Keratinocyte (primary cell): ENCODE results near the gene GLUD1.

Experiments
- EZH2 ChIP-seq: IDR thresholded peaks from one replicate; pipeline ENCODE4 v1.6.1; 2012; ENCODE audit warnings: inconsistent platforms, mild to moderate bottlenecking, low read length, moderate library complexity
- TF ChIP-seq, protein P1 (sequence below), 3 experiments: IDR thresholded peaks in 1 of 3; conservative IDR thresholded peaks in 1 of 3; optimal IDR thresholded peaks in 1 of 3; 2 replicates in 2 of 3; 3 replicates in 1 of 3; pipeline versions ENCODE3 to v1.5.1; 2011; ENCODE audit warnings: low read length in 3 of 3, mild to moderate bottlenecking in 3 of 3, moderate library complexity in 2 of 3, control low read depth in 1 of 3, inconsistent platforms in 1 of 3; ENCODE audit not compliant: insufficient read depth in 2 of 3; ENCODE audit errors: extremely low read depth in 1 of 3

DNA sequence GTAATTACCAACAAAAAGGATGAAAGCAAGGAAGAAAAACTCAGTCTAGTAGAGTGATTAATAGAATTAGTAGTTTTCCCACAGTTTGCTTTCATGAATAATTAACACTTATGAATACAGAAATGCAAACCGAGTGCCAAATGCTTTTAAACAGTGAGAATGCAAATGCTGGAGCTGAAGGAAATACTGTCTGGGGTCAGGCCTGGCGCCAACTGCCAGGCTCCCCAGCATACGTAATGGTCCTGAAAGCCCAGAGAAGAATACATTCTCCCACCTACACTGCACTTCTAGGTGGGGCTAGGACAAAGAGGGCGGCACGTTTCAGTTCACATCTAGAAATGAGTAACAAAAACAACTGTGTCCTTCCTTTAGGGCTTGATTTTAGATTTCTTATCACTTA lies 30.0 kb downstream of the GLUD1 start:
- no peak for TF ChIP-seq EZH2
- TF ChIP-seq, protein P1, sequence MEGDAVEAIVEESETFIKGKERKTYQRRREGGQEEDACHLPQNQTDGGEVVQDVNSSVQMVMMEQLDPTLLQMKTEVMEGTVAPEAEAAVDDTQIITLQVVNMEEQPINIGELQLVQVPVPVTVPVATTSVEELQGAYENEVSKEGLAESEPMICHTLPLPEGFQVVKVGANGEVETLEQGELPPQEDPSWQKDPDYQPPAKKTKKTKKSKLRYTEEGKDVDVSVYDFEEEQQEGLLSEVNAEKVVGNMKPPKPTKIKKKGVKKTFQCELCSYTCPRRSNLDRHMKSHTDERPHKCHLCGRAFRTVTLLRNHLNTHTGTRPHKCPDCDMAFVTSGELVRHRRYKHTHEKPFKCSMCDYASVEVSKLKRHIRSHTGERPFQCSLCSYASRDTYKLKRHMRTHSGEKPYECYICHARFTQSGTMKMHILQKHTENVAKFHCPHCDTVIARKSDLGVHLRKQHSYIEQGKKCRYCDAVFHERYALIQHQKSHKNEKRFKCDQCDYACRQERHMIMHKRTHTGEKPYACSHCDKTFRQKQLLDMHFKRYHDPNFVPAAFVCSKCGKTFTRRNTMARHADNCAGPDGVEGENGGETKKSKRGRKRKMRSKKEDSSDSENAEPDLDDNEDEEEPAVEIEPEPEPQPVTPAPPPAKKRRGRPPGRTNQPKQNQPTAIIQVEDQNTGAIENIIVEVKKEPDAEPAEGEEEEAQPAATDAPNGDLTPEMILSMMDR (optimal IDR thresholded peaks at IDR 0.05 in 1 of 3, IDR thresholded peaks at IDR 0.05 in 1 of 3, conservative IDR thresholded peaks at IDR 0.05 in 1 of 3; ENCODE audit: extremely low read depth in 1 of 3, insufficient read depth in 2 of 3, low read length in 3 of 3): no peak
